ENCODE results near the gene AGBL4. TPM values are rescaled to one million over a fixed set of nuclear protein-coding genes. Genes with fewer than 3 reads are reported as not detected.

The AGBL4 gene
- total RNA-seq, 5 donors from 2014 or later (not counting 1 experiment from before 2014, with no cell fraction given), result 0.58 TPM; not detected in 4

GRCh38 chr1:48652334-48652733 lies 1371.4 kb downstream of the AGBL4 start:
- Mint-ChIP-seq H3K9me3 (no peaks in the 10 kb centered on the region), H3K4me3 (no peak overlapping the region), H3K36me3 (no peaks in the 10 kb centered on the region), H3K27ac (no peak overlapping the region), H3K4me1 (no peaks in the 10 kb centered on the region), H3K27me3 (peaks cover 4 to 14% of the 10 kb centered on the region in 2 donors)
- ATAC-seq (replicated peaks in 1 of 4) (no peak), DNase-seq (no peak)
- Histone ChIP-seq H3K27me3 (replicated peaks in 1 of 2; ENCODE audit: control insufficient read depth in 2 of 2, extremely low read depth in 1 of 2, insufficient read depth in 2 of 2, low read length in 1 of 2) (peaks cover 0 to 6% of the 10 kb centered on the region in 2 experiments), H3K9me3 (no peaks in the 10 kb centered on the region), H3K4me3 (ENCODE audit: control insufficient read depth in 1 of 2, extremely low read depth in 1 of 2, low read length in 1 of 2) (no peak overlapping the region), H3K27ac (ENCODE audit: low read length) (no peak overlapping the region), H3K36me3 (ENCODE audit: control insufficient read depth in 2 of 2, extremely low read depth in 1 of 2, insufficient read depth in 1 of 2, low read length in 1 of 2) (no peaks in the 10 kb centered on the region), H3K4me1 (ENCODE audit: control insufficient read depth in 1 of 2, extremely low read depth in 1 of 2, insufficient read depth in 2 of 2, low read length in 2 of 2) (no peaks in the 10 kb centered on the region)
- POLR2A ChIA-PET, result no interaction called here
- CTCF ChIA-PET, result no interaction called here
- WGBS (ENCODE audit: insufficient coverage), result 81% methylated on average over 5 of the region's 6 CpGs

GRCh38 chr1:48649880-48650279 lies 1373.9 kb downstream of the AGBL4 start:
- ChIA-PET CTCF (interaction anchor here in 1 of 2 donors (1.3 kb wide), 1 partner anchor 28 kb away, joined by 4 read pairs; no protein-coding TSS in a partner anchor), POLR2A (no interaction called here)
- Mint-ChIP-seq H3K4me1 (no peaks in the 10 kb centered on the region), H3K27ac (no peak overlapping the region), H3K36me3 (no peaks in the 10 kb centered on the region), H3K9me3 (no peaks in the 10 kb centered on the region), H3K27me3 (peaks cover 2 to 31% of the 10 kb centered on the region in 2 donors), H3K4me3 (no peak overlapping the region)
- DNase-seq, result no peak
- Histone ChIP-seq H3K27me3 (replicated peaks in 1 of 2; ENCODE audit: control insufficient read depth in 2 of 2, extremely low read depth in 1 of 2, insufficient read depth in 2 of 2, low read length in 1 of 2) (peaks cover 0 to 6% of the 10 kb centered on the region in 2 experiments), H3K4me1 (ENCODE audit: control insufficient read depth in 1 of 2, extremely low read depth in 1 of 2, insufficient read depth in 2 of 2, low read length in 2 of 2) (no peaks in the 10 kb centered on the region), H3K27ac (ENCODE audit: low read length) (no peak overlapping the region), H3K4me3 (ENCODE audit: control insufficient read depth in 1 of 2, extremely low read depth in 1 of 2, low read length in 1 of 2) (no peak overlapping the region), H3K9me3 (no peaks in the 10 kb centered on the region), H3K36me3 (ENCODE audit: control insufficient read depth in 2 of 2, extremely low read depth in 1 of 2, insufficient read depth in 1 of 2, low read length in 1 of 2) (no peaks in the 10 kb centered on the region)
- WGBS (ENCODE audit: insufficient coverage), result 90% methylated on average over 2 of the region's 3 CpGs
- no peak for ATAC-seq (replicated peaks in 1 of 4)

- no peaks in the 10 kb centered on the region for H3K36me3 ChIP-seq (ENCODE audit: control insufficient read depth in 2 of 2, extremely low read depth in 1 of 2, insufficient read depth in 1 of 2, low read length in 1 of 2)
- DNase-seq (no peak), ATAC-seq (replicated peaks in 1 of 4) (no peak)
- ChIA-PET CTCF (no interaction called here), POLR2A (no interaction called here)
- Mint-ChIP-seq H3K27ac (no peak overlapping the region), H3K36me3 (no peaks in the 10 kb centered on the region), H3K4me3 (no peak overlapping the region), H3K27me3 (peaks cover 6 to 40% of the 10 kb centered on the region in 2 donors), H3K9me3 (no peaks in the 10 kb centered on the region), H3K4me1 (no peaks in the 10 kb centered on the region)
- H3K27me3 ChIP-seq (replicated peaks in 1 of 2; ENCODE audit: control insufficient read depth in 2 of 2, extremely low read depth in 1 of 2, insufficient read depth in 2 of 2, low read length in 1 of 2), result peaks cover 0 to 3% of the 10 kb centered on the region in 2 experiments
- no peaks in the 10 kb centered on the region for H3K9me3 ChIP-seq
- H3K27ac ChIP-seq (ENCODE audit: low read length), result no peak overlapping the region
- WGBS (ENCODE audit: insufficient coverage), result 73% methylated on average over 4 of the region's 4 CpGs
- no peaks in the 10 kb centered on the region for H3K4me1 ChIP-seq (ENCODE audit: control insufficient read depth in 1 of 2, extremely low read depth in 1 of 2, insufficient read depth in 2 of 2, low read length in 2 of 2)
- no peak overlapping the region for H3K4me3 ChIP-seq (ENCODE audit: control insufficient read depth in 1 of 2, extremely low read depth in 1 of 2, low read length in 1 of 2)
Observed at GRCh38 chr1:48645883-48646282, 1377.9 kb downstream of the AGBL4 start.

DNA sequence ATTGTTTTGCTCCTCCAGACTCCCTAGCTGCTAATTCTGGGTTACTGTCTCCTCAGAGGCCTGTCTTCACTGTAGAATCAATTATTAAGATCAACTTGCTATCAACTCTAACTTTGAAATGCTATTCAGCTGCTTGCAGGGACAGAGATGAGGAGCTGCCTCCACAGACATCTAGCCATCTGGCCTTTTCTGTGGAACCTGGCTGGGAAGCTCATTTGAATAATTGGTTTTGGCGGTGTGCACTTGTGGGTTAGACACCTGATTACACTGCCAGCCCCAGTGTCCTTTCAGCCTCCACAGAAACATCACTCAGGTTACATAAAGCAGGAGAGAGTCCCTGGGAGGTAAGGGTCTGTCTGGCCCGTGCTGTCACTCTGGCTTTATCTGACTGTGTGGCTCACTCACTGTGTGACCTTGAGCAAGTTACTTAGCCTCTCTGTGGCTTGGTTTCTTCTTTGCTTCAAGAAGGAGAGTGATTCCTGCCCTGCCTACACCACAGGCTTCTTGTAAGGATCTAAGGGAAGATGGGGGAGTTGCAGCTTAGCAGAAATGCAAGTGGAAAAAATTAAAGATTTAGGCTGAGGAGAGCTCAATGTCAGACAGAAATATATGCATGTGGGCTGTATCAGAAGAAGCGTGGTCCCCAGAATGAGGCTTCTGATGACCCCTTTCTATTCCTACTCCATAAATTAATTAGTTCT lies 1378.7 kb downstream of the AGBL4 start:
- H3K27ac ChIP-seq (ENCODE audit: low read length), result no peak overlapping the region
- H3K27ac Mint-ChIP-seq, result no peak overlapping the region
- H3K9me3 ChIP-seq, result no peaks in the 10 kb centered on the region
- no peaks in the 10 kb centered on the region for H3K4me1 ChIP-seq (ENCODE audit: control insufficient read depth in 1 of 2, extremely low read depth in 1 of 2, insufficient read depth in 2 of 2, low read length in 2 of 2)
- ATAC-seq (replicated peaks in 1 of 4) (no peak), DNase-seq (no peak)
- H3K27me3 ChIP-seq (replicated peaks in 1 of 2; ENCODE audit: control insufficient read depth in 2 of 2, extremely low read depth in 1 of 2, insufficient read depth in 2 of 2, low read length in 1 of 2), result peaks cover 0 to 3% of the 10 kb centered on the region in 2 experiments
- WGBS (ENCODE audit: insufficient coverage), result 57% methylated on average over 1 of the region's 3 CpGs
- no peaks in the 10 kb centered on the region for H3K36me3 Mint-ChIP-seq
- ChIA-PET POLR2A (no interaction called here), CTCF (no interaction called here)
- H3K4me1 Mint-ChIP-seq, result no peaks in the 10 kb centered on the region
- no peaks in the 10 kb centered on the region for H3K36me3 ChIP-seq (ENCODE audit: control insufficient read depth in 2 of 2, extremely low read depth in 1 of 2, insufficient read depth in 1 of 2, low read length in 1 of 2)
- peaks cover 6 to 42% of the 10 kb centered on the region in 2 donors for H3K27me3 Mint-ChIP-seq
- H3K4me3 Mint-ChIP-seq, result no peak overlapping the region
- no peaks in the 10 kb centered on the region for H3K9me3 Mint-ChIP-seq
- H3K4me3 ChIP-seq (ENCODE audit: control insufficient read depth in 1 of 2, extremely low read depth in 1 of 2, low read length in 1 of 2), result no peak overlapping the region

- ChIA-PET POLR2A (no interaction called here), CTCF (no interaction called here)
- no peak overlapping the region for H3K4me3 Mint-ChIP-seq
- no peak overlapping the region for H3K4me3 ChIP-seq (ENCODE audit: control insufficient read depth in 1 of 2, extremely low read depth in 1 of 2, low read length in 1 of 2)
- no peak overlapping the region for H3K27ac ChIP-seq (ENCODE audit: low read length)
- peaks cover 6 to 43% of the 10 kb centered on the region in 2 donors for H3K27me3 Mint-ChIP-seq
- WGBS (ENCODE audit: insufficient coverage), result 79% methylated on average over 3 of the region's 7 CpGs
- H3K9me3 Mint-ChIP-seq, result no peaks in the 10 kb centered on the region
- H3K36me3 ChIP-seq (ENCODE audit: control insufficient read depth in 2 of 2, extremely low read depth in 1 of 2, insufficient read depth in 1 of 2, low read length in 1 of 2), result no peaks in the 10 kb centered on the region
- peaks cover 0 to 3% of the 10 kb centered on the region in 2 experiments for H3K27me3 ChIP-seq (replicated peaks in 1 of 2; ENCODE audit: control insufficient read depth in 2 of 2, extremely low read depth in 1 of 2, insufficient read depth in 2 of 2, low read length in 1 of 2)
- no peaks in the 10 kb centered on the region for H3K4me1 ChIP-seq (ENCODE audit: control insufficient read depth in 1 of 2, extremely low read depth in 1 of 2, insufficient read depth in 2 of 2, low read length in 2 of 2)
- DNase-seq (no peak), ATAC-seq (replicated peaks in 1 of 4) (no peak)
- no peaks in the 10 kb centered on the region for H3K4me1 Mint-ChIP-seq
- no peak overlapping the region for H3K27ac Mint-ChIP-seq
- H3K9me3 ChIP-seq, result no peaks in the 10 kb centered on the region
- H3K36me3 Mint-ChIP-seq, result no peaks in the 10 kb centered on the region
Observed at GRCh38 chr1:48644190-48644900, 1379.4 kb downstream of the AGBL4 start.

- Mint-ChIP-seq H3K27ac (no peak overlapping the region), H3K4me3 (no peak overlapping the region), H3K4me1 (no peaks in the 10 kb centered on the region), H3K27me3 (peaks cover 6 to 42% of the 10 kb centered on the region in 2 donors), H3K36me3 (no peaks in the 10 kb centered on the region), H3K9me3 (no peaks in the 10 kb centered on the region)
- ChIA-PET CTCF (no interaction called here), POLR2A (no interaction called here)
- ATAC-seq (replicated peaks in 1 of 4) (no peak), DNase-seq (no peak)
- H3K4me3 ChIP-seq (ENCODE audit: control insufficient read depth in 1 of 2, extremely low read depth in 1 of 2, low read length in 1 of 2), result no peak overlapping the region
- H3K36me3 ChIP-seq (ENCODE audit: control insufficient read depth in 2 of 2, extremely low read depth in 1 of 2, insufficient read depth in 1 of 2, low read length in 1 of 2), result no peaks in the 10 kb centered on the region
- H3K9me3 ChIP-seq, result no peaks in the 10 kb centered on the region
- WGBS (ENCODE audit: insufficient coverage), result 92% methylated on average over 1 of the region's 1 CpG
- no peaks in the 10 kb centered on the region for H3K4me1 ChIP-seq (ENCODE audit: control insufficient read depth in 1 of 2, extremely low read depth in 1 of 2, insufficient read depth in 2 of 2, low read length in 2 of 2)
- H3K27me3 ChIP-seq (replicated peaks in 1 of 2; ENCODE audit: control insufficient read depth in 2 of 2, extremely low read depth in 1 of 2, insufficient read depth in 2 of 2, low read length in 1 of 2), result peaks cover 0 to 3% of the 10 kb centered on the region in 2 experiments
- H3K27ac ChIP-seq (ENCODE audit: low read length), result no peak overlapping the region
Observed at GRCh38 chr1:48643193-48643592, 1380.6 kb downstream of the AGBL4 start.
